Progenitor cell of endocrine pancreas (in vitro differentiated cells): ENCODE results near the gene BBS7. TPM values are rescaled to one million over a fixed set of nuclear protein-coding genes. Genes with fewer than 3 reads are reported as not detected.

Experiments
- DNase-seq: peaks from one replicate; pipeline ENCODE4 v3.0.0; 2021; ENCODE audit warnings: low spot score; ENCODE audit not compliant: unreplicated experiment
- H3K27ac Mint-ChIP-seq: 2 replicates; pipeline ENCODE4 v1.8.0; 2021; ENCODE audit warnings: mild to moderate bottlenecking, moderate library complexity, mixed read lengths
- H3K27me3 Mint-ChIP-seq: 2 replicates; pipeline ENCODE4 v1.8.0; 2021; ENCODE audit warnings: mixed read lengths
- H3K36me3 Mint-ChIP-seq: 2 replicates; pipeline ENCODE4 v1.8.0; 2022; ENCODE audit warnings: mixed read lengths; ENCODE audit not compliant: insufficient read depth
- H3K4me1 Mint-ChIP-seq: 2 replicates; pipeline ENCODE4 v1.8.0; 2021; ENCODE audit warnings: low read depth, mixed read lengths
- H3K4me3 Mint-ChIP-seq: 2 replicates; pipeline ENCODE4 v1.8.0; 2021; ENCODE audit warnings: low read depth, mild to moderate bottlenecking, moderate library complexity, mixed read lengths
- H3K9me3 Mint-ChIP-seq: 2 replicates; pipeline ENCODE4 v1.8.0; 2021; ENCODE audit warnings: low read depth, mixed read lengths
- total RNA-seq: library from RNA; stranded (reverse); gene quantifications from 2 replicates; pipeline ENCODE4 v1.2.1, GENCODE V29; 2021
- TF ChIP-seq, protein P1 (sequence below): fragments of 200-600 bp; sonication (generic); IDR thresholded peaks from one replicate; pipeline ENCODE4 v1.5.0; 2021; ENCODE audit warnings: antibody characterized with exemption, mild to moderate bottlenecking; ENCODE audit not compliant: unreplicated experiment

The BBS7 gene
- total RNA-seq, 1 donor from 2014 or later, result 28.3 TPM

DNA sequence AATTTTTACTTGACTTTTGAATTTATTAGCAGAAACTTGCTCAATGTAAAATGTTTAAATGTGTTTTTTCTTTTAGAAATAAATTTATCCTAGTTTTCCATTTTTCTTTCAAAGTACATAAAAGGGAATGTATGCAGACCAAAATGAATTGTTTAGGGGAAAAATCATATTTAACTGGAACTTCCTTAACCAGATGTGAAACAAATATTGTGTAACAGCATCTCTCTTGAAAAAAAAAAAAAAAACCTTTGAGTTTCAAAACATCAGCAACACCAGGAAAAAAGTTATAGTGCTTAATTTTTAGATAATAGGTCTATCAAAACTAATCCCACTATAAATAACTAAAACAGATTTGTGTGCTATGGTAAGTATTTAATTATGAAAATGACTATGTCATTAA is 32.1 kb downstream of the BBS7 start:
- Mint-ChIP-seq H3K27ac (no peak overlapping the region), H3K4me1 (no peaks in the 10 kb centered on the region), H3K9me3 (no peaks in the 10 kb centered on the region), H3K4me3 (no peak overlapping the region), H3K27me3 (no peaks in the 10 kb centered on the region), H3K36me3 (peaks cover 9% of the 10 kb centered on the region)
- TF ChIP-seq, protein P1, sequence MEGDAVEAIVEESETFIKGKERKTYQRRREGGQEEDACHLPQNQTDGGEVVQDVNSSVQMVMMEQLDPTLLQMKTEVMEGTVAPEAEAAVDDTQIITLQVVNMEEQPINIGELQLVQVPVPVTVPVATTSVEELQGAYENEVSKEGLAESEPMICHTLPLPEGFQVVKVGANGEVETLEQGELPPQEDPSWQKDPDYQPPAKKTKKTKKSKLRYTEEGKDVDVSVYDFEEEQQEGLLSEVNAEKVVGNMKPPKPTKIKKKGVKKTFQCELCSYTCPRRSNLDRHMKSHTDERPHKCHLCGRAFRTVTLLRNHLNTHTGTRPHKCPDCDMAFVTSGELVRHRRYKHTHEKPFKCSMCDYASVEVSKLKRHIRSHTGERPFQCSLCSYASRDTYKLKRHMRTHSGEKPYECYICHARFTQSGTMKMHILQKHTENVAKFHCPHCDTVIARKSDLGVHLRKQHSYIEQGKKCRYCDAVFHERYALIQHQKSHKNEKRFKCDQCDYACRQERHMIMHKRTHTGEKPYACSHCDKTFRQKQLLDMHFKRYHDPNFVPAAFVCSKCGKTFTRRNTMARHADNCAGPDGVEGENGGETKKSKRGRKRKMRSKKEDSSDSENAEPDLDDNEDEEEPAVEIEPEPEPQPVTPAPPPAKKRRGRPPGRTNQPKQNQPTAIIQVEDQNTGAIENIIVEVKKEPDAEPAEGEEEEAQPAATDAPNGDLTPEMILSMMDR, result no peak
- no peak for DNase-seq

DNA sequence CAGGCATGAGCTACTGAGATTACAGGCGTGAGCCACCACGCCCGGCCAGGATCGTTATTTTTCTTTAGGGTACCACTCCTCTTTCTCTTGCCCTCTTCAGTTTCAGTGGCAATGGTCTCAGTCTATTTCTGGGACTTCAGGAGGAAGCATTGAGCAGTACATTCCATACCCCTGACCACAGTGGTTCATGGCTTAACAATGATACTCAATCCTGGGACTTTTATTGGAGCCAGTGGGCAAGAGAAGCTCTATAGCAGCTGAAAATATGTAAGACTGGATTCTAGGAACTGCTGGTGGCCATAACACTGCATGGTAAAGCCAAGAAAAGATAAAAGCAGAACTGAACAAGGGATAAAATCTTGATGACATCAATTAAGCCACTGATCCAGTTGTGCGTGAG is 40.8 kb downstream of the BBS7 start:
- H3K4me1 Mint-ChIP-seq, result no peaks in the 10 kb centered on the region

DNA sequence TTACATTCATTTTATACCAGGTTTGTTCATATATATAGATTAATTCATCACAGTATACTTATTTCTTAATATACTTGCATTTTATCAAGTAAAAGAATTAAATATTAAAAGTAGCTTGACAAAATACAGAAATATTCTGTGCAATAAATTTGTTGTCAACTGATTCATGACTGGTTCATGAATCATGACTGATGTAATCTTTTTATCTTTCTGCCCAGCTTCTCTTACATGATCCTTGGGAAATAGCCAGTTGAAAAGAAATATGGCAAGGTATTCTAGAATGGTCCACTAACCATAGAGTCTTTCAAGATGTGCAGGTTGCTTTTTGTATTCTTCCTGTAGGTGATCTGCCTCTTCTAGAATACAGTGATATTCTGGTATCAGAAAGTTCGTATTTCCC is 42.4 kb downstream of the BBS7 start:
- H3K4me1 Mint-ChIP-seq, result peaks cover 4% of the 10 kb centered on the region
- H3K27me3 Mint-ChIP-seq, result no peaks in the 10 kb centered on the region
- no peak for DNase-seq
- TF ChIP-seq, protein P1, result no peak
- no peaks in the 10 kb centered on the region for H3K9me3 Mint-ChIP-seq
- H3K27ac Mint-ChIP-seq, result no peak overlapping the region
- H3K36me3 Mint-ChIP-seq, result peaks cover 4% of the 10 kb centered on the region
- H3K4me3 Mint-ChIP-seq, result no peak overlapping the region

More for the DNA sequence above, 40.8 kb downstream of the BBS7 start:
- H3K36me3 Mint-ChIP-seq, result peaks cover 5% of the 10 kb centered on the region
- H3K27me3 Mint-ChIP-seq, result no peaks in the 10 kb centered on the region
- no peak overlapping the region for H3K27ac Mint-ChIP-seq
- no peak for DNase-seq
- no peaks in the 10 kb centered on the region for H3K9me3 Mint-ChIP-seq
- TF ChIP-seq, protein P1, result no peak
- no peak overlapping the region for H3K4me3 Mint-ChIP-seq

DNA sequence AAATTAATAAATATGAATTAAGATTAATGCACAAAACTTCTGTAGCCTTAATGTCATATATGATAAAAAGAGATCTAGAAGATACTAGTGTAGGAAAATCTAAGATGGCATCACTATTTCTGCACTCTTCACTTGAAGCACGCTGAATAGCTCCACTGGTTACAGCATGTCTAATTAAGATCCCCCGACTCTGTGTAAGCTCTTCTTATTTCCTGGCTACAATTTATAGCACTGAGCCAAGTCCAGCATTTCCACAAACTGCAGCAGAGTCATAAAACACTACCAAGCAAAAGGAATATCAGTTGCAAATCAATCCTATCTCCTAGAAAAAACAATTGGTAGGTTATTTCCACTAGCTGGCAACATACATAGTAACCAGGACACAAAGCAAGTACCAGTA is 45.3 kb downstream of the BBS7 start:
- H3K4me1 Mint-ChIP-seq, result peaks cover 13% of the 10 kb centered on the region
- no peak overlapping the region for H3K27ac Mint-ChIP-seq
- TF ChIP-seq, protein P1, result no peak
- H3K27me3 Mint-ChIP-seq, result no peaks in the 10 kb centered on the region
- peak overlapping the region; percentile 58 for H3K4me3 Mint-ChIP-seq
- no peaks in the 10 kb centered on the region for H3K36me3 Mint-ChIP-seq
- no peak for DNase-seq
- no peaks in the 10 kb centered on the region for H3K9me3 Mint-ChIP-seq

DNA sequence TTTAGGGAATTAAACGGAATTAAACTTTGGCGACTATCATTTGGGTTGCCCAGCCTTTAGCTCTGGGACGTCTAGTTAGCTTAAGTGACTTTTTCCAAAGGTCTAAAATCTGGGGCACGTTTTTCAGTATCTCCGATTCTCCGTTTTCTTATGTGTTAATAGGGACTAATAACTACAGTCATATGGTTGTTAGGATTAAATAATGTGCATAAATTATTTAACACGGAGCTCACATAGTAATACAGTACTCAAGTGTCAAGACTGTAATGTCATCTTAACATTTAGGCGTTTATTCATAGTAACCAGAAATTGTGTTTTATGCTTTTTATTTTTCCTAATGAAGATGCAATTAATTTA is 46.1 kb downstream of the BBS7 start:
- no peak for DNase-seq
- peaks cover 13% of the 10 kb centered on the region for H3K4me1 Mint-ChIP-seq
- H3K27ac Mint-ChIP-seq, result peak overlapping the region; percentile 84
- no peaks in the 10 kb centered on the region for H3K27me3 Mint-ChIP-seq
- H3K9me3 Mint-ChIP-seq, result no peaks in the 10 kb centered on the region
- H3K4me3 Mint-ChIP-seq, result peak overlapping the region; percentile 85
- H3K36me3 Mint-ChIP-seq, result no peaks in the 10 kb centered on the region
- TF ChIP-seq, protein P1, result no peak
